SW 1271 (cell line): Measurements from ENCODE around the gene PPARA.

Source experiments
- DNase-seq, 2 experiments: peaks; one replicate each; lab custom pipeline; 2025; lab: John Stamatoyannopoulos, UW

PPARA gene

GRCh38 chr22:46145361-46145851 is 4.9 kb upstream of the PPARA start:
- DNase-seq, result no peak

GRCh38 chr22:46145896-46146295 is 4.4 kb upstream of the PPARA start:
- DNase-seq, result no peak

GRCh38 chr22:46146329-46146728 is 4.0 kb upstream of the PPARA start:
- no peak for DNase-seq

GRCh38 chr22:46147061-46147460 is 3.3 kb upstream of the PPARA start:
- DNase-seq, result no peak

- DNase-seq, result no peak
Observed at GRCh38 chr22:46147471-46148267, 2.7 kb upstream of the PPARA start.

- no peak for DNase-seq
Observed at GRCh38 chr22:46148336-46148735, 2.0 kb upstream of the PPARA start.

- no peak for DNase-seq
Observed at GRCh38 chr22:46148816-46149511, 1.4 kb upstream of the PPARA start.

- DNase-seq, result peak in 1 of 2 experiments; percentile 8
Observed at GRCh38 chr22:46149512-46150033, 753 bp upstream of the PPARA start.

- DNase-seq, result no peak
Observed at GRCh38 chr22:46150655-46151477, 540 bp downstream of the PPARA start.

- no peak for DNase-seq
Observed at GRCh38 chr22:46153930-46154329, 3.6 kb downstream of the PPARA start.

GRCh38 chr22:46156031-46156430 is 5.7 kb downstream of the PPARA start:
- no peak for DNase-seq

GRCh38 chr22:46158283-46158682 is 8.0 kb downstream of the PPARA start:
- DNase-seq, result no peak

- no peak for DNase-seq
Observed at GRCh38 chr22:46159212-46159611, 8.9 kb downstream of the PPARA start.

- DNase-seq, result no peak
Observed at GRCh38 chr22:46159777-46160176, 9.5 kb downstream of the PPARA start.

GRCh38 chr22:46162285-46162684 is 12.0 kb downstream of the PPARA start:
- DNase-seq, result no peak

GRCh38 chr22:46162771-46163556 is 12.6 kb downstream of the PPARA start:
- no peak for DNase-seq

GRCh38 chr22:46163557-46163888 is 13.2 kb downstream of the PPARA start:
- no peak for DNase-seq

- DNase-seq, result no peak
Observed at GRCh38 chr22:46165977-46166376, 15.7 kb downstream of the PPARA start.

GRCh38 chr22:46169628-46170027 is 19.3 kb downstream of the PPARA start:
- no peak for DNase-seq

- peak in 1 of 2 experiments; percentile 20 for DNase-seq
Observed at GRCh38 chr22:46171940-46172339, 21.6 kb downstream of the PPARA start.

GRCh38 chr22:46172522-46173110 is 22.3 kb downstream of the PPARA start:
- DNase-seq, result no peak
